ENCODE data around the gene TGM3. TPM values are rescaled to one million over a fixed set of nuclear protein-coding genes. Genes with fewer than 3 reads are reported as not detected.

Gene TGM3
- total and polyA plus RNA-seq, 10 of the 15 experiments (the other 5 are each of a cell fraction or from before 2014, with no cell fraction given), result not detected

GRCh38 chr20:2276015-2276414 lies 19.8 kb upstream of the TGM3 start (continued):
- TF ChIP-seq, protein P1, sequence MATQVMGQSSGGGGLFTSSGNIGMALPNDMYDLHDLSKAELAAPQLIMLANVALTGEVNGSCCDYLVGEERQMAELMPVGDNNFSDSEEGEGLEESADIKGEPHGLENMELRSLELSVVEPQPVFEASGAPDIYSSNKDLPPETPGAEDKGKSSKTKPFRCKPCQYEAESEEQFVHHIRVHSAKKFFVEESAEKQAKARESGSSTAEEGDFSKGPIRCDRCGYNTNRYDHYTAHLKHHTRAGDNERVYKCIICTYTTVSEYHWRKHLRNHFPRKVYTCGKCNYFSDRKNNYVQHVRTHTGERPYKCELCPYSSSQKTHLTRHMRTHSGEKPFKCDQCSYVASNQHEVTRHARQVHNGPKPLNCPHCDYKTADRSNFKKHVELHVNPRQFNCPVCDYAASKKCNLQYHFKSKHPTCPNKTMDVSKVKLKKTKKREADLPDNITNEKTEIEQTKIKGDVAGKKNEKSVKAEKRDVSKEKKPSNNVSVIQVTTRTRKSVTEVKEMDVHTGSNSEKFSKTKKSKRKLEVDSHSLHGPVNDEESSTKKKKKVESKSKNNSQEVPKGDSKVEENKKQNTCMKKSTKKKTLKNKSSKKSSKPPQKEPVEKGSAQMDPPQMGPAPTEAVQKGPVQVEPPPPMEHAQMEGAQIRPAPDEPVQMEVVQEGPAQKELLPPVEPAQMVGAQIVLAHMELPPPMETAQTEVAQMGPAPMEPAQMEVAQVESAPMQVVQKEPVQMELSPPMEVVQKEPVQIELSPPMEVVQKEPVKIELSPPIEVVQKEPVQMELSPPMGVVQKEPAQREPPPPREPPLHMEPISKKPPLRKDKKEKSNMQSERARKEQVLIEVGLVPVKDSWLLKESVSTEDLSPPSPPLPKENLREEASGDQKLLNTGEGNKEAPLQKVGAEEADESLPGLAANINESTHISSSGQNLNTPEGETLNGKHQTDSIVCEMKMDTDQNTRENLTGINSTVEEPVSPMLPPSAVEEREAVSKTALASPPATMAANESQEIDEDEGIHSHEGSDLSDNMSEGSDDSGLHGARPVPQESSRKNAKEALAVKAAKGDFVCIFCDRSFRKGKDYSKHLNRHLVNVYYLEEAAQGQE (IDR thresholded peaks at IDR 0.05; ENCODE audit: low read depth, low read length), result no peak
- TF ChIP-seq, protein P2, sequence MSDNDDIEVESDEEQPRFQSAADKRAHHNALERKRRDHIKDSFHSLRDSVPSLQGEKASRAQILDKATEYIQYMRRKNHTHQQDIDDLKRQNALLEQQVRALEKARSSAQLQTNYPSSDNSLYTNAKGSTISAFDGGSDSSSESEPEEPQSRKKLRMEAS (IDR thresholded peaks at IDR 0.05; ENCODE audit: low read depth, low read length), result no peak
- TF ChIP-seq ZNF24 (IDR thresholded peaks at IDR 0.05) (no peak), HDAC6 (IDR thresholded peaks at IDR 0.05; ENCODE audit: unreplicated experiment) (no peak), YY1 (IDR thresholded peaks at IDR 0.05; ENCODE audit: low read depth, low read length) (no peak), SP1 (IDR thresholded peaks at IDR 0.05; ENCODE audit: low read depth, low read length) (no peak), NKRF (conservative IDR thresholded peaks at IDR 0.05) (no peak), HDGF (IDR thresholded peaks at IDR 0.05) (no peak), WRNIP1 (IDR thresholded peaks at IDR 0.05; ENCODE audit: borderline replicate concordance, low read depth, low read length) (no peak), SMC3 (IDR thresholded peaks at IDR 0.05; ENCODE audit: borderline replicate concordance, low read length) (no peak), KAT2A (conservative IDR thresholded peaks at IDR 0.05; ENCODE audit: control insufficient read depth, low read depth, low read length) (no peak)
- TF ChIP-seq, protein P3, sequence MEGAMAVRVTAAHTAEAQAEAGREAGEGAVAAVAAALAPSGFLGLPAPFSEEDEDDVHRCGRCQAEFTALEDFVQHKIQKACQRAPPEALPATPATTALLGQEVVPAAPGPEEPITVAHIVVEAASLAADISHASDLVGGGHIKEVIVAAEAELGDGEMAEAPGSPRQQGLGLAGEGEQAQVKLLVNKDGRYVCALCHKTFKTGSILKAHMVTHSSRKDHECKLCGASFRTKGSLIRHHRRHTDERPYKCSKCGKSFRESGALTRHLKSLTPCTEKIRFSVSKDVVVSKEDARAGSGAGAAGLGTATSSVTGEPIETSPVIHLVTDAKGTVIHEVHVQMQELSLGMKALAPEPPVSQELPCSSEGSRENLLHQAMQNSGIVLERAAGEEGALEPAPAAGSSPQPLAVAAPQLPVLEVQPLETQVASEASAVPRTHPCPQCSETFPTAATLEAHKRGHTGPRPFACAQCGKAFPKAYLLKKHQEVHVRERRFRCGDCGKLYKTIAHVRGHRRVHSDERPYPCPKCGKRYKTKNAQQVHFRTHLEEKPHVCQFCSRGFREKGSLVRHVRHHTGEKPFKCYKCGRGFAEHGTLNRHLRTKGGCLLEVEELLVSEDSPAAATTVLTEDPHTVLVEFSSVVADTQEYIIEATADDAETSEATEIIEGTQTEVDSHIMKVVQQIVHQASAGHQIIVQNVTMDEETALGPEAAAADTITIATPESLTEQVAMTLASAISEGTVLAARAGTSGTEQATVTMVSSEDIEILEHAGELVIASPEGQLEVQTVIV (IDR thresholded peaks at IDR 0.05; ENCODE audit: borderline replicate concordance, partially characterized antibody), result no peak

All from GM12878 (cell line).